Measurements from ENCODE around the gene ITIH3.

Gene ITIH3

GRCh38 chr3:52827441-52827840, 32.8 kb downstream of the ITIH3 start:
- H3K27ac ChIP-seq (ENCODE audit: low read depth, low read length), result no peak overlapping the region
- peaks cover 5% of the 10 kb centered on the region for H3K4me1 ChIP-seq (ENCODE audit: control insufficient read depth, insufficient read depth, low read length)
- no peak overlapping the region for H3K4me3 ChIP-seq (ENCODE audit: low read length)
- no peak overlapping the region for H3K9ac ChIP-seq (ENCODE audit: low read length)
- H3K27me3 ChIP-seq (ENCODE audit: control insufficient read depth, insufficient read depth, low read length), result no peaks in the 10 kb centered on the region
- peaks cover 2% of the 10 kb centered on the region for H3K36me3 ChIP-seq (ENCODE audit: control insufficient read depth, insufficient read depth, low read length)

- H3K36me3 ChIP-seq (ENCODE audit: control insufficient read depth, insufficient read depth, low read length), result peaks cover 2% of the 10 kb centered on the region
- no peaks in the 10 kb centered on the region for H3K27me3 ChIP-seq (ENCODE audit: control insufficient read depth, insufficient read depth, low read length)
- no peak overlapping the region for H3K9ac ChIP-seq (ENCODE audit: low read length)
- no peak overlapping the region for H3K27ac ChIP-seq (ENCODE audit: low read depth, low read length)
- no peak overlapping the region for H3K4me3 ChIP-seq (ENCODE audit: low read length)
- H3K4me1 ChIP-seq (ENCODE audit: control insufficient read depth, insufficient read depth, low read length), result peaks cover 5% of the 10 kb centered on the region
These were observed 33.3 kb downstream of the ITIH3 start for GRCh38 chr3:52827866-52828376.

- peaks cover 5% of the 10 kb centered on the region for H3K4me1 ChIP-seq (ENCODE audit: control insufficient read depth, insufficient read depth, low read length)
- no peaks in the 10 kb centered on the region for H3K36me3 ChIP-seq (ENCODE audit: control insufficient read depth, insufficient read depth, low read length)
- no peaks in the 10 kb centered on the region for H3K27me3 ChIP-seq (ENCODE audit: control insufficient read depth, insufficient read depth, low read length)
- H3K27ac ChIP-seq (ENCODE audit: low read depth, low read length), result no peak overlapping the region
- H3K4me3 ChIP-seq (ENCODE audit: low read length), result no peak overlapping the region
- no peak overlapping the region for H3K9ac ChIP-seq (ENCODE audit: low read length)
These were observed 34.9 kb downstream of the ITIH3 start for GRCh38 chr3:52829482-52829881.

- no peak overlapping the region for H3K4me3 ChIP-seq (ENCODE audit: low read length)
- H3K4me1 ChIP-seq (ENCODE audit: control insufficient read depth, insufficient read depth, low read length), result peaks cover 5% of the 10 kb centered on the region
- H3K9ac ChIP-seq (ENCODE audit: low read length), result no peak overlapping the region
- no peak overlapping the region for H3K27ac ChIP-seq (ENCODE audit: low read depth, low read length)
- no peaks in the 10 kb centered on the region for H3K27me3 ChIP-seq (ENCODE audit: control insufficient read depth, insufficient read depth, low read length)
- H3K36me3 ChIP-seq (ENCODE audit: control insufficient read depth, insufficient read depth, low read length), result no peaks in the 10 kb centered on the region
These were observed 35.4 kb downstream of the ITIH3 start for GRCh38 chr3:52829906-52830463.

GRCh38 chr3:52830535-52831258, 36.1 kb downstream of the ITIH3 start, which contains the start of gene ITIH4:
Gene ITIH4, minus strand, starts transcription at chr3:52830672. Its CDS starts 30 bp downstream, at chr3:52830642.
- Histone ChIP-seq H3K9ac (ENCODE audit: low read length) (no peak within 1 kb of the TSS), H3K27ac (ENCODE audit: low read depth, low read length) (no peak within 1 kb of the TSS), H3K4me3 (ENCODE audit: low read length) (no peak within 1 kb of the TSS), H3K27me3 (ENCODE audit: control insufficient read depth, insufficient read depth, low read length) (no peaks in the 10 kb centered on the region), H3K36me3 (ENCODE audit: control insufficient read depth, insufficient read depth, low read length) (no peaks in the 10 kb centered on the region), H3K4me1 (ENCODE audit: control insufficient read depth, insufficient read depth, low read length) (peaks cover 9% of the 10 kb centered on the region)

GRCh38 chr3:52831500-52832301, 37.1 kb downstream of the ITIH3 start:
- no peak overlapping the region for H3K9ac ChIP-seq (ENCODE audit: low read length)
- no peak overlapping the region for H3K27ac ChIP-seq (ENCODE audit: low read depth, low read length)
- no peaks in the 10 kb centered on the region for H3K36me3 ChIP-seq (ENCODE audit: control insufficient read depth, insufficient read depth, low read length)
- peaks cover 9% of the 10 kb centered on the region for H3K4me1 ChIP-seq (ENCODE audit: control insufficient read depth, insufficient read depth, low read length)
- H3K27me3 ChIP-seq (ENCODE audit: control insufficient read depth, insufficient read depth, low read length), result no peaks in the 10 kb centered on the region
- H3K4me3 ChIP-seq (ENCODE audit: low read length), result no peak overlapping the region

GRCh38 chr3:52833202-52833601, 38.6 kb downstream of the ITIH3 start:
- Histone ChIP-seq H3K9ac (ENCODE audit: low read length) (no peak overlapping the region), H3K36me3 (ENCODE audit: control insufficient read depth, insufficient read depth, low read length) (no peaks in the 10 kb centered on the region), H3K4me3 (ENCODE audit: low read length) (no peak overlapping the region), H3K27me3 (ENCODE audit: control insufficient read depth, insufficient read depth, low read length) (no peaks in the 10 kb centered on the region), H3K27ac (ENCODE audit: low read depth, low read length) (no peak overlapping the region), H3K4me1 (ENCODE audit: control insufficient read depth, insufficient read depth, low read length) (peaks cover 9% of the 10 kb centered on the region)

GRCh38 chr3:52834871-52835501, 40.4 kb downstream of the ITIH3 start, which contains the start of gene MUSTN1:
Gene MUSTN1, minus strand, starts transcription at chr3:52835019. Its CDS starts 71 bp downstream, at chr3:52834948.
- peaks cover 3% of the 10 kb centered on the region for H3K36me3 ChIP-seq (ENCODE audit: control insufficient read depth, insufficient read depth, low read length)
- H3K9ac ChIP-seq (ENCODE audit: low read length), result no peak within 1 kb of the TSS
- no peaks in the 10 kb centered on the region for H3K27me3 ChIP-seq (ENCODE audit: control insufficient read depth, insufficient read depth, low read length)
- H3K4me3 ChIP-seq (ENCODE audit: low read length), result no peak within 1 kb of the TSS
- H3K4me1 ChIP-seq (ENCODE audit: control insufficient read depth, insufficient read depth, low read length), result peaks cover 9% of the 10 kb centered on the region
- peak within 1 kb of the TSS; percentile 10 for H3K27ac ChIP-seq (ENCODE audit: low read depth, low read length)

- Histone ChIP-seq H3K4me3 (ENCODE audit: low read length) (no peak overlapping the region), H3K36me3 (ENCODE audit: control insufficient read depth, insufficient read depth, low read length) (peaks cover 3% of the 10 kb centered on the region), H3K4me1 (ENCODE audit: control insufficient read depth, insufficient read depth, low read length) (peaks cover 9% of the 10 kb centered on the region), H3K27ac (ENCODE audit: low read depth, low read length) (no peak overlapping the region), H3K27me3 (ENCODE audit: control insufficient read depth, insufficient read depth, low read length) (no peaks in the 10 kb centered on the region), H3K9ac (ENCODE audit: low read length) (no peak overlapping the region)
These were observed 41.3 kb downstream of the ITIH3 start for GRCh38 chr3:52835766-52836470.

GRCh38 chr3:52836471-52836845, 41.9 kb downstream of the ITIH3 start:
- Histone ChIP-seq H3K36me3 (ENCODE audit: control insufficient read depth, insufficient read depth, low read length) (peaks cover 5% of the 10 kb centered on the region), H3K27ac (ENCODE audit: low read depth, low read length) (no peak overlapping the region), H3K4me1 (ENCODE audit: control insufficient read depth, insufficient read depth, low read length) (peaks cover 7% of the 10 kb centered on the region), H3K9ac (ENCODE audit: low read length) (no peak overlapping the region), H3K4me3 (ENCODE audit: low read length) (no peak overlapping the region), H3K27me3 (ENCODE audit: control insufficient read depth, insufficient read depth, low read length) (no peaks in the 10 kb centered on the region)

GRCh38 chr3:52836986-52837385, 42.4 kb downstream of the ITIH3 start:
- peaks cover 3% of the 10 kb centered on the region for H3K4me1 ChIP-seq (ENCODE audit: control insufficient read depth, insufficient read depth, low read length)
- no peaks in the 10 kb centered on the region for H3K27me3 ChIP-seq (ENCODE audit: control insufficient read depth, insufficient read depth, low read length)
- H3K36me3 ChIP-seq (ENCODE audit: control insufficient read depth, insufficient read depth, low read length), result peaks cover 9% of the 10 kb centered on the region
- no peak overlapping the region for H3K9ac ChIP-seq (ENCODE audit: low read length)
- no peak overlapping the region for H3K27ac ChIP-seq (ENCODE audit: low read depth, low read length)
- no peak overlapping the region for H3K4me3 ChIP-seq (ENCODE audit: low read length)
